Measurements from ENCODE around the gene NTRK3.
A peak's percentile ranks its signal among the peaks of the same experiment; 100 is the strongest.

The NTRK3 gene

DNA sequence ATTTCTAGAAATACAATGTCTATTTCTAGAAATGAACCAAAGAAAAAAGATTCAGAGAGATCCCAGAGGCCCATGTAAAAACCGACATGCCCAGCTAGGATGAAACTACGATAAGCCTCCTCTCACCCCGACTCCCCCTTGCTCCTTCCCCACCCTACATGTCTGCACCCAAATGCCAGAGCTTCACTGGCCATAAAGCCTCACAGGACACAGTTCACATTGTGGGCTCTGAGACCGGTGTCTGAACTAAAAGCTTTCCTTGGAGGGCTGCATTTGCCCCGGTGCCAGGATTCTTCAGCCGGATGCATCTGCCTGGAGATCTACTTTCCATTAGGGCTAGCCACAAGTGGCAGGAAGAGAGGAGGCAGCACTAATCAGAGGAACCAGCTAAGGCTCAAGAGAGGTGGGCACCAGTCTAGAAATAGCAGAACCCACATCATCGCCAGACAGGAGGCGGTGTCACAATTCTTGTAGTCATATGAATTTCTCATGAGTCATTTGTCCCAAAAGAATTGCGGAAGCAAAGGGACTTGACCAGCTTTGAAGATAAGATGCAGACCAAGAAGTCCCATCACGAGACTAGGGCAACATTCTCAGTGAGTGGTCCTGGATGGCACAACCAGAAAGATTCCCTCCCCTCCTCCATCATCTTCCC is 353.6 kb downstream of the NTRK3 start:
- H2BK5ac ChIP-seq (ENCODE audit: low read depth, low read length, poor library complexity), result no peak overlapping the region
- no peak overlapping the region for H3K4me3 ChIP-seq (ENCODE audit: low read depth, low read length)
- no peak overlapping the region for H3K4me2 ChIP-seq (ENCODE audit: low read length)
- no peak overlapping the region for H3K23ac ChIP-seq (ENCODE audit: low read length)
- no peaks in the 10 kb centered on the region for H3K27me3 ChIP-seq (ENCODE audit: insufficient read depth, low read length)
- H3K27ac ChIP-seq (ENCODE audit: low read depth, low read length), result no peak overlapping the region
- H2AFZ ChIP-seq (ENCODE audit: insufficient read depth, low read length, poor library complexity), result no peak overlapping the region
- no peak overlapping the region for H2BK12ac ChIP-seq (ENCODE audit: low read length)
- H3K18ac ChIP-seq (ENCODE audit: low read length), result no peak overlapping the region
- no peaks in the 10 kb centered on the region for H3K79me1 ChIP-seq (ENCODE audit: low read length)
- no peak overlapping the region for H4K12ac ChIP-seq (ENCODE audit: low read depth, low read length)
- H2BK120ac ChIP-seq (ENCODE audit: insufficient read depth, low read length, poor library complexity), result no peak overlapping the region
- no peaks in the 10 kb centered on the region for H3K36me3 ChIP-seq (ENCODE audit: control insufficient read depth in 1 of 2, insufficient read depth in 2 of 2, low read length in 2 of 2)
- H3K4me1 ChIP-seq (ENCODE audit: control insufficient read depth in 1 of 2, insufficient read depth in 2 of 2, low read length in 2 of 2), result no peaks in the 10 kb centered on the region
- H3K4ac ChIP-seq (ENCODE audit: low read depth, low read length), result no peak overlapping the region
- H4K91ac ChIP-seq (ENCODE audit: low read depth, low read length), result no peak overlapping the region
- no peak overlapping the region for H3K9ac ChIP-seq (ENCODE audit: low read length)
- peaks cover 3% of the 10 kb centered on the region for H3K9me3 ChIP-seq (ENCODE audit: insufficient read depth, low read depth, low read length)
- H2AK5ac ChIP-seq (ENCODE audit: low read length), result no peak overlapping the region
- H4K8ac ChIP-seq (ENCODE audit: low read depth, low read length), result no peak overlapping the region
- H3K79me2 ChIP-seq (ENCODE audit: control insufficient read depth, insufficient read depth, low read length, poor library complexity), result no peaks in the 10 kb centered on the region
- H3K14ac ChIP-seq (ENCODE audit: low read length), result no peak overlapping the region
- peak; percentile 30 to 75 for DNase-seq
- WGBS (ENCODE audit: extremely low coverage, insufficient coverage, insufficient read length), result no CpG with 5 or more reads among the region's 10 CpGs

GRCh38 chr15:87901926-87902690 is 354.4 kb downstream of the NTRK3 start:
- Histone ChIP-seq H3K27ac (ENCODE audit: low read depth, low read length) (no peak overlapping the region), H3K4me3 (ENCODE audit: low read depth, low read length) (no peak overlapping the region), H3K18ac (ENCODE audit: low read length) (no peak overlapping the region), H4K91ac (ENCODE audit: low read depth, low read length) (no peak overlapping the region), H2BK12ac (ENCODE audit: low read length) (no peak overlapping the region), H3K9ac (ENCODE audit: low read length) (no peak overlapping the region), H3K79me1 (ENCODE audit: low read length) (no peaks in the 10 kb centered on the region), H3K14ac (ENCODE audit: low read length) (no peak overlapping the region), H4K8ac (ENCODE audit: low read depth, low read length) (no peak overlapping the region), H3K23ac (ENCODE audit: low read length) (no peak overlapping the region), H3K4ac (ENCODE audit: low read depth, low read length) (no peak overlapping the region), H3K79me2 (ENCODE audit: control insufficient read depth, insufficient read depth, low read length, poor library complexity) (no peaks in the 10 kb centered on the region), H3K27me3 (ENCODE audit: insufficient read depth, low read length) (no peaks in the 10 kb centered on the region), H3K4me2 (ENCODE audit: low read length) (no peak overlapping the region), H3K9me3 (ENCODE audit: insufficient read depth, low read depth, low read length) (peaks cover 3% of the 10 kb centered on the region), H2AK5ac (ENCODE audit: low read length) (no peak overlapping the region), H3K4me1 (ENCODE audit: control insufficient read depth in 1 of 2, insufficient read depth in 2 of 2, low read length in 2 of 2) (no peaks in the 10 kb centered on the region), H2BK5ac (ENCODE audit: low read depth, low read length, poor library complexity) (no peak overlapping the region), H2AFZ (ENCODE audit: insufficient read depth, low read length, poor library complexity) (no peak overlapping the region), H4K12ac (ENCODE audit: low read depth, low read length) (no peak overlapping the region), H3K36me3 (ENCODE audit: control insufficient read depth in 1 of 2, insufficient read depth in 2 of 2, low read length in 2 of 2) (no peaks in the 10 kb centered on the region), H2BK120ac (ENCODE audit: insufficient read depth, low read length, poor library complexity) (no peak overlapping the region)
- no peak for DNase-seq
- no CpG with 5 or more reads among the region's 3 CpGs for WGBS (ENCODE audit: extremely low coverage, insufficient coverage, insufficient read length)

- Histone ChIP-seq H2BK5ac (ENCODE audit: low read depth, low read length, poor library complexity) (no peak overlapping the region), H3K18ac (ENCODE audit: low read length) (no peak overlapping the region)
- no peak for DNase-seq
These were observed 355.5 kb downstream of the NTRK3 start for GRCh38 chr15:87901008-87901407.

DNA sequence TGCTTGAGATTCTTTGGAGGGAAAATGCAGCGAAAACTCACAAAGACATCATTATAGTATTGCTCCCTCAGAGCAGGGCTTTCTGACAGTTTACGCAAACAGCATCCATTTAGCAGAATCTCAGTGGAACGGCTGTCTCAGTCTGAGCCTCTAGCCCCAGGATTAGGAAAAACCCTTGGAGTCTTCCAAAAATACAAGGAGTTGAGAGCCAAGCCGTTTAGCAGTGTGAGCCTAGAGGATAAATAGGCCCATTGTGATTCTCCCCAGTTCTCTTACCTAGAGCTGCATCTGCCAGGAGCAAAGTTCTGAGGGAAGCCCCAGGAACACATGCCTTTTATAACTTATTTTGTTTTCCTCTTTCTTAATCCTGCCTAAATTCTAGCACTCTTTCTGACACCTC is 359.6 kb downstream of the NTRK3 start:
- Histone ChIP-seq H3K27ac (ENCODE audit: low read depth, low read length) (no peak overlapping the region), H3K79me2 (ENCODE audit: control insufficient read depth, insufficient read depth, low read length, poor library complexity) (no peaks in the 10 kb centered on the region), H3K4me2 (ENCODE audit: low read length) (no peak overlapping the region), H3K4me3 (ENCODE audit: low read depth, low read length) (no peak overlapping the region), H3K4ac (ENCODE audit: low read depth, low read length) (no peak overlapping the region), H3K23ac (ENCODE audit: low read length) (no peak overlapping the region), H3K36me3 (ENCODE audit: control insufficient read depth in 1 of 2, insufficient read depth in 2 of 2, low read length in 2 of 2) (no peaks in the 10 kb centered on the region), H2BK12ac (ENCODE audit: low read length) (no peak overlapping the region), H3K27me3 (ENCODE audit: insufficient read depth, low read length) (no peaks in the 10 kb centered on the region), H3K14ac (ENCODE audit: low read length) (no peak overlapping the region), H3K79me1 (ENCODE audit: low read length) (no peaks in the 10 kb centered on the region), H4K91ac (ENCODE audit: low read depth, low read length) (no peak overlapping the region), H2BK120ac (ENCODE audit: insufficient read depth, low read length, poor library complexity) (no peak overlapping the region), H4K12ac (ENCODE audit: low read depth, low read length) (no peak overlapping the region), H2AFZ (ENCODE audit: insufficient read depth, low read length, poor library complexity) (no peak overlapping the region), H3K9ac (ENCODE audit: low read length) (no peak overlapping the region), H4K8ac (ENCODE audit: low read depth, low read length) (no peak overlapping the region), H3K4me1 (ENCODE audit: control insufficient read depth in 1 of 2, insufficient read depth in 2 of 2, low read length in 2 of 2) (no peaks in the 10 kb centered on the region), H3K9me3 (ENCODE audit: insufficient read depth, low read depth, low read length) (no peaks in the 10 kb centered on the region), H2BK5ac (ENCODE audit: low read depth, low read length, poor library complexity) (no peak overlapping the region), H2AK5ac (ENCODE audit: low read length) (no peak overlapping the region), H3K18ac (ENCODE audit: low read length) (no peak overlapping the region)
- WGBS (ENCODE audit: extremely low coverage, insufficient coverage, insufficient read length), result no CpG with 5 or more reads among the region's 4 CpGs
- no peak for DNase-seq

More at GRCh38 chr15:87901008-87901407, 355.5 kb downstream of the NTRK3 start:
- Histone ChIP-seq H3K79me2 (ENCODE audit: control insufficient read depth, insufficient read depth, low read length, poor library complexity) (no peaks in the 10 kb centered on the region), H3K9ac (ENCODE audit: low read length) (no peak overlapping the region), H4K12ac (ENCODE audit: low read depth, low read length) (no peak overlapping the region), H3K4me1 (ENCODE audit: control insufficient read depth in 1 of 2, insufficient read depth in 2 of 2, low read length in 2 of 2) (no peaks in the 10 kb centered on the region), H3K4me2 (ENCODE audit: low read length) (no peak overlapping the region), H3K23ac (ENCODE audit: low read length) (no peak overlapping the region), H4K91ac (ENCODE audit: low read depth, low read length) (no peak overlapping the region), H2BK12ac (ENCODE audit: low read length) (no peak overlapping the region), H3K14ac (ENCODE audit: low read length) (no peak overlapping the region), H3K36me3 (ENCODE audit: control insufficient read depth in 1 of 2, insufficient read depth in 2 of 2, low read length in 2 of 2) (no peaks in the 10 kb centered on the region), H3K9me3 (ENCODE audit: insufficient read depth, low read depth, low read length) (peaks cover 3% of the 10 kb centered on the region), H2AK5ac (ENCODE audit: low read length) (no peak overlapping the region), H3K27me3 (ENCODE audit: insufficient read depth, low read length) (no peaks in the 10 kb centered on the region), H2AFZ (ENCODE audit: insufficient read depth, low read length, poor library complexity) (no peak overlapping the region), H3K4me3 (ENCODE audit: low read depth, low read length) (no peak overlapping the region), H4K8ac (ENCODE audit: low read depth, low read length) (no peak overlapping the region), H3K79me1 (ENCODE audit: low read length) (no peaks in the 10 kb centered on the region), H3K27ac (ENCODE audit: low read depth, low read length) (no peak overlapping the region), H3K4ac (ENCODE audit: low read depth, low read length) (no peak overlapping the region), H2BK120ac (ENCODE audit: insufficient read depth, low read length, poor library complexity) (no peak overlapping the region)
- WGBS (ENCODE audit: extremely low coverage, insufficient coverage, insufficient read length), result no CpG with 5 or more reads among the region's 1 CpG

Measured in trophoblast cell (in vitro differentiated cells and primary cell).